ENCODE measurements around the gene CALCOCO1.
"Not testable (repeated sequence)": the region's sequence is repeated elsewhere in the genome, so short reads cannot be mapped to it uniquely, and the experiment has no call there.

CALCOCO1 gene

GRCh38 chr12:53733051-53733806 is 6.0 kb upstream of the CALCOCO1 start:
- no peak for DNase-seq

- no peak for DNase-seq
Measured at GRCh38 chr12:53729644-53730043, 2.4 kb upstream of the CALCOCO1 start.

GRCh38 chr12:53728206-53728605 is 954 bp upstream of the CALCOCO1 start:
- DNase-seq, result no peak

- DNase-seq, result no peak
Measured at GRCh38 chr12:53726946-53727309, 324 bp downstream of the CALCOCO1 start.

GRCh38 chr12:53726341-53726740 is 911 bp downstream of the CALCOCO1 start:
- DNase-seq, result no peak

GRCh38 chr12:53725824-53726223 is 1.4 kb downstream of the CALCOCO1 start:
- no peak for DNase-seq

GRCh38 chr12:53722450-53723041 is 4.7 kb downstream of the CALCOCO1 start:
- DNase-seq, result no peak

- DNase-seq, result no peak
Measured at GRCh38 chr12:53720946-53721345, 6.3 kb downstream of the CALCOCO1 start.

- DNase-seq, result no peak
Measured at GRCh38 chr12:53719649-53720048, 7.6 kb downstream of the CALCOCO1 start.

- not testable (repeated sequence) for DNase-seq
Measured at GRCh38 chr12:53718567-53718966, 8.7 kb downstream of the CALCOCO1 start.

- no peak for DNase-seq
Measured at GRCh38 chr12:53717319-53717718, 9.9 kb downstream of the CALCOCO1 start.

GRCh38 chr12:53714004-53714403 is 13.2 kb downstream of the CALCOCO1 start:
- DNase-seq, result no peak

- no peak for DNase-seq
Measured at GRCh38 chr12:53713516-53713915, 13.7 kb downstream of the CALCOCO1 start.

- DNase-seq, result no peak
Measured at GRCh38 chr12:53712059-53712643, 15.1 kb downstream of the CALCOCO1 start.

GRCh38 chr12:53710091-53710490 is 17.2 kb downstream of the CALCOCO1 start:
- DNase-seq, result no peak

- no peak for DNase-seq
Measured at GRCh38 chr12:53709671-53710070, 17.6 kb downstream of the CALCOCO1 start.

GRCh38 chr12:53706080-53706479 is 21.2 kb downstream of the CALCOCO1 start:
- DNase-seq, result no peak

- DNase-seq, result no peak
Measured at GRCh38 chr12:53703756-53704155, 23.5 kb downstream of the CALCOCO1 start.

GRCh38 chr12:53701518-53702264 is 25.6 kb downstream of the CALCOCO1 start:
- peak; percentile 9 for DNase-seq

GRCh38 chr12:53700567-53700966 is 26.7 kb downstream of the CALCOCO1 start:
- DNase-seq, result peak; percentile 66

- no peak for DNase-seq
Measured at GRCh38 chr12:53699678-53700025, 27.6 kb downstream of the CALCOCO1 start.

- no peak for DNase-seq
Measured at GRCh38 chr12:53698948-53699677, 28.1 kb downstream of the CALCOCO1 start.
